GM12878 (cell line): ENCODE measurements around the gene MAGED4. TPM values are rescaled to one million over a fixed set of nuclear protein-coding genes. Genes with fewer than 3 reads are reported as not detected.

Experiments
- ATAC-seq: fragments of 200-7000 bp; cut with Tn5 transposase; 3 replicates; pipeline ENCODE4 v1.9.1; 2020; ENCODE audit warnings: mild to moderate bottlenecking, moderate library complexity
- BruUV-seq: library from RNA; stranded (reverse); fragments of 400-500 nt; replicated peaks from 2 replicates; lab custom pipeline; 2021; lab: Mats Ljungman, UMichigan
- CTCF ChIA-PET: fragments of 300-600 bp; sonication (Branson Sonifier 250); formaldehyde crosslinking; extraction: SDS; loops from one replicate; lab custom pipeline; 2021; ENCODE audit warnings: inconsistent platforms; lab: Yijun Ruan, JAX
- POLR2A ChIA-PET: fragments of 350-600 bp; formaldehyde crosslinking; extraction: SDS; loops from one replicate; lab custom pipeline; 2021; ENCODE audit warnings: inconsistent platforms; lab: Charles Lee
- RAD21 ChIA-PET: fragments of 300-600 bp; sonication (Branson Sonifier 250); formaldehyde crosslinking; loops from one replicate; lab custom pipeline; 2023; ENCODE audit warnings: antibody characterized with exemption; ENCODE audit not compliant: unreplicated experiment; lab: Charles Lee
- SMC1A ChIA-PET: fragments of 300-600 bp; sonication (Branson Sonifier 250); formaldehyde crosslinking; loops from one replicate; lab custom pipeline; 2023; ENCODE audit not compliant: unreplicated experiment, uncharacterized antibody; lab: Charles Lee
- DNase-seq: peaks from one replicate; pipeline ENCODE4 v3.0.0-alpha.2; 2011; ENCODE audit warnings: low read depth, low spot score
- FAIRE-seq: peaks from 3 replicates; lab custom pipeline; 2011; peaks lifted over from hg19 to GRCh38; lab: Jason Lieb, UNC
- H2AFZ ChIP-seq: 2 replicates; pipeline ENCODE4 v1.6.0; 2011; ENCODE audit warnings: low read depth, low read length, control low read depth; ENCODE audit not compliant: control insufficient read depth
- H3K27ac ChIP-seq: 2 replicates; pipeline ENCODE4 v1.5.1; 2011; ENCODE audit warnings: control low read depth; ENCODE audit not compliant: control insufficient read depth, insufficient read depth
- H3K27me3 ChIP-seq, 2 experiments: replicated peaks in 1 of 2; 2 replicates each; pipeline versions ENCODE4 v1.6.0 to v1.6.1; 2011; ENCODE audit warnings: low read length in 1 of 2; ENCODE audit not compliant: control insufficient read depth in 2 of 2, insufficient read depth in 2 of 2
- H3K36me3 ChIP-seq, 2 experiments: 2 replicates each; pipeline ENCODE4 v1.5.1; 2011; ENCODE audit warnings: low read length in 1 of 2; ENCODE audit not compliant: control insufficient read depth in 2 of 2, insufficient read depth in 2 of 2
- H3K4me1 ChIP-seq: 2 replicates; pipeline ENCODE4 v1.6.1; 2011; ENCODE audit warnings: mild to moderate bottlenecking, low read length, moderate library complexity, mixed read lengths; ENCODE audit not compliant: control insufficient read depth, insufficient read depth
- H3K4me2 ChIP-seq: 2 replicates; pipeline ENCODE4 v1.6.0; 2011; ENCODE audit warnings: control low read depth; ENCODE audit not compliant: control insufficient read depth, insufficient read depth
- H3K4me3 ChIP-seq: fragments of 200-600 bp; sonication (generic); 2 replicates; pipeline ENCODE4 v1.5.1; 2016
- H3K79me2 ChIP-seq: 2 replicates; pipeline ENCODE4 v1.6.0; 2011; ENCODE audit warnings: low read length; ENCODE audit not compliant: control insufficient read depth, insufficient read depth
- H3K9ac ChIP-seq: 2 replicates; pipeline ENCODE4 v1.8.0; 2011; ENCODE audit warnings: low read length, control low read depth, mixed read lengths; ENCODE audit not compliant: control insufficient read depth, insufficient read depth
- H3K9me3 ChIP-seq: replicated peaks from 3 replicates; pipeline ENCODE4 v1.5.1; 2011; ENCODE audit warnings: mild to moderate bottlenecking, low read length; ENCODE audit not compliant: control insufficient read depth, insufficient read depth
- H4K20me1 ChIP-seq: 2 replicates; pipeline ENCODE4 v1.6.0; 2011; ENCODE audit not compliant: control insufficient read depth, insufficient read depth
- CTCF ChIP-seq, 3 experiments: IDR thresholded peaks in 2 of 3; conservative IDR thresholded peaks in 1 of 3; 2 replicates each; pipeline ENCODE4 v1.5.1; 2011; ENCODE audit warnings: low read depth in 3 of 3, low read length in 3 of 3, mild to moderate bottlenecking in 3 of 3, control low read depth in 2 of 3, moderate library complexity in 2 of 3, inconsistent platforms in 1 of 3, mixed read lengths in 1 of 3; ENCODE audit not compliant: control insufficient read depth in 2 of 3, insufficient read depth in 1 of 3; ENCODE audit errors: extremely low read depth in 1 of 3
- EED ChIP-seq: sonication (generic); IDR thresholded peaks from 2 replicates; pipeline ENCODE4 v1.6.1; 2016; ENCODE audit warnings: antibody characterized with exemption, low read depth
- EGR1 ChIP-seq, 2 experiments: IDR thresholded peaks; 1 replicate in 1 of 2; 2 replicates in 1 of 2; pipeline ENCODE4 v1.6.1; 2011 to 2012; ENCODE audit warnings: low read depth in 2 of 2, low read length in 2 of 2, borderline replicate concordance in 1 of 2, mild to moderate bottlenecking in 1 of 2, moderate library complexity in 1 of 2
- HDAC2 ChIP-seq: fragments of 200-600 bp; sonication (generic); IDR thresholded peaks from 2 replicates; pipeline ENCODE4 v1.6.1; 2017
- JUNB ChIP-seq: IDR thresholded peaks from 2 replicates; pipeline ENCODE4 v1.6.1; 2016; ENCODE audit warnings: antibody characterized with exemption, mild to moderate bottlenecking
- JUND ChIP-seq: IDR thresholded peaks from 2 replicates; pipeline ENCODE4 v1.6.1; 2012; ENCODE audit warnings: low read depth, mild to moderate bottlenecking, low read length, improper control_type of control experiment, moderate library complexity
- MYB ChIP-seq: fragments of 150-350 bp; IDR thresholded peaks from 2 replicates; pipeline ENCODE4 v1.6.1; 2014; ENCODE audit warnings: mild to moderate bottlenecking, low read depth, low read length, borderline replicate concordance
- NFYA ChIP-seq: IDR thresholded peaks from 2 replicates; pipeline ENCODE4 v1.6.1; 2011; ENCODE audit warnings: low read depth, mild to moderate bottlenecking, low read length, improper control_type of control experiment, borderline replicate concordance
- NRF1 ChIP-seq: conservative IDR thresholded peaks from 2 replicates; pipeline ENCODE4 v1.6.1; 2011; ENCODE audit warnings: mild to moderate bottlenecking, low read depth, low read length, improper control_type of control experiment
- PKNOX1 ChIP-seq: fragments of 450-650 bp; IDR thresholded peaks from 2 replicates; pipeline ENCODE4 v1.6.1; 2016; ENCODE audit warnings: mild to moderate bottlenecking
- POU2F2 ChIP-seq: IDR thresholded peaks from 3 replicates; pipeline ENCODE4 v1.6.1; 2011; ENCODE audit warnings: low read depth, mild to moderate bottlenecking, low read length, borderline replicate concordance
- SIN3A ChIP-seq: IDR thresholded peaks from 2 replicates; pipeline ENCODE4 v1.6.1; 2012; ENCODE audit warnings: low read depth, low read length, improper control_type of control experiment
- TCF3 ChIP-seq: IDR thresholded peaks from 2 replicates; pipeline ENCODE4 v1.6.1; 2012; ENCODE audit warnings: low read depth, mild to moderate bottlenecking, low read length, borderline replicate concordance; ENCODE audit not compliant: insufficient read depth
- TCF7 ChIP-seq: IDR thresholded peaks from 2 replicates; pipeline ENCODE4 v1.6.1; 2014; ENCODE audit warnings: antibody characterized with exemption, borderline replicate concordance
- USF2 ChIP-seq: IDR thresholded peaks from 2 replicates; pipeline ENCODE4 v1.6.1; 2011; ENCODE audit warnings: low read depth, low read length, improper control_type of control experiment, borderline replicate concordance
- ZNF217 ChIP-seq: fragments of 450-650 bp; IDR thresholded peaks from 2 replicates; pipeline ENCODE4 v1.6.1; 2017; ENCODE audit warnings: antibody characterized with exemption, mild to moderate bottlenecking
- ZNF592 ChIP-seq: fragments of 450-650 bp; IDR thresholded peaks from 2 replicates; pipeline ENCODE4 v1.6.1; 2017; ENCODE audit warnings: mild to moderate bottlenecking, moderate library complexity
- ZZZ3 ChIP-seq: IDR thresholded peaks from 2 replicates; pipeline ENCODE4 v1.6.1; 2011; ENCODE audit warnings: low read depth; ENCODE audit not compliant: control insufficient read depth, insufficient read length
- in situ Hi-C: fragments of 300-500 bp; cut with MboI; formaldehyde crosslinking; loops from 9 replicates; pipeline ENCODE4 v1.14.3; 2018; ENCODE audit warnings: mixed read lengths
- intact Hi-C: fragments of 100-400 bp; cut with micrococcal nuclease; formaldehyde crosslinking; loops from one replicate; pipeline ENCODE4 v1.14.2; 2022; ENCODE audit not compliant: unreplicated experiment
- polyA plus RNA-seq, 11 experiments: library from polyadenylated mRNA; depleted of rRNA in 4 of 11; unstranded in 6 of 11; stranded (reverse) in 5 of 11; fragments of >200 nt; fragmentation: Nextera tagmentation in 4 of 11; fragmentation: Illumina TruSeq in 1 of 11; extraction: Ambion mirVana in 4 of 11; extraction: Trizol in 1 of 11; gene quantifications; 1 replicate in 1 of 11; 2 replicates in 10 of 11; pipeline versions ENCODE4 v1.2.1 to v1.2.3, GENCODE V29; 2011 to 2016; ENCODE audit warnings: inconsistent platforms in 2 of 11, missing spikeins in 2 of 11, low read depth in 1 of 11
- total RNA-seq, 4 experiments: library from RNA; depleted of rRNA in 3 of 4; stranded (reverse); fragments of >200 nt in 3 of 4; fragmentation: Illumina TruSeq in 1 of 4; extraction: Trizol in 1 of 4; gene quantifications; 2 replicates each; pipeline versions ENCODE4 v1.2.1 to v1.2.3, GENCODE V29; 2013 to 2021

MAGED4 gene
- total and polyA plus RNA-seq, 10 of the 15 experiments (the other 5 are each of a cell fraction or from before 2014, with no cell fraction given): not detected

GRCh38 chrX:52139545-52139895 lies 45.2 kb upstream of the MAGED4 start:
- ChIA-PET RAD21 (no interaction called here), SMC1A (no interaction called here), POLR2A (no interaction called here), CTCF (no interaction called here)
- no peaks in the 10 kb centered on the region for H3K79me2 ChIP-seq
- H3K27ac ChIP-seq: no peak overlapping the region
- FAIRE-seq: no peak
- no peak overlapping the region for H3K9ac ChIP-seq
- no TSS peak for BruUV-seq
- intact Hi-C loops (no loop called here), in situ Hi-C loops (no loop called here)
- no peak for ATAC-seq
- H3K4me1 ChIP-seq: no peaks in the 10 kb centered on the region
- no peak overlapping the region for H3K4me3 ChIP-seq
- H4K20me1 ChIP-seq: no peaks in the 10 kb centered on the region
- H2AFZ ChIP-seq: no peak overlapping the region
- no peaks in the 10 kb centered on the region for H3K9me3 ChIP-seq
- no peaks in the 10 kb centered on the region for H3K27me3 ChIP-seq
- no peak for DNase-seq
- H3K4me2 ChIP-seq: no peak overlapping the region
- no peaks in the 10 kb centered on the region for H3K36me3 ChIP-seq
- no peak for TF ChIP-seq TCF7
- no peak for TF ChIP-seq ZNF592
- no peak for TF ChIP-seq JUNB
- TF ChIP-seq SIN3A: no peak
- no peak for TF ChIP-seq NRF1
- no peak for TF ChIP-seq POU2F2
- TF ChIP-seq NFYA: no peak
- no peak for TF ChIP-seq EED
- no peak for TF ChIP-seq CTCF (IDR thresholded peaks at IDR 0.05 in 2 of 3, conservative IDR thresholded peaks at IDR 0.05 in 1 of 3; ENCODE audit: control insufficient read depth in 2 of 3, extremely low read depth in 1 of 3, insufficient read depth in 1 of 3, low read depth in 3 of 3, low read length in 3 of 3)
- no peak for TF ChIP-seq TCF3
- no peak for TF ChIP-seq PKNOX1
- no peak for TF ChIP-seq ZZZ3
- no peak for TF ChIP-seq EGR1 (IDR thresholded peaks at IDR 0.05; ENCODE audit: borderline replicate concordance in 1 of 2, low read depth in 2 of 2, low read length in 2 of 2)
- no peak for TF ChIP-seq JUND
- no peak for TF ChIP-seq HDAC2
- TF ChIP-seq USF2: no peak
- no peak for TF ChIP-seq MYB
- TF ChIP-seq ZNF217: no peak
